Body of pancreas (tissue), 4 donors: ENCODE data around the gene ABCC3. TPM values are rescaled to one million over a fixed set of nuclear protein-coding genes. Genes with fewer than 3 reads are reported as not detected.
A peak's percentile ranks its signal among the peaks of the same experiment; 100 is the strongest.

Experiments
- ATAC-seq: fragments of 150-250 bp; one replicate; pipeline ENCODE4 v1.9.1; 2016
- DNase-seq, 4 donors: peaks; one replicate each; pipeline ENCODE4 v3.0.0-alpha.2; 2019
- H3K27ac ChIP-seq, 4 donors: fragments of 200-600 bp; sonication (generic); 1 replicate in 3 of 4; 2 replicates in 1 of 4; pipeline versions ENCODE4 v1.5.1 to v1.6.1; 2016 to 2019; ENCODE audit warnings: mild to moderate bottlenecking in 1 of 4, mixed read lengths in 1 of 4, moderate library complexity in 1 of 4
- H3K27me3 ChIP-seq, 2 donors: fragments of 200-600 bp; sonication (generic); one replicate each; pipeline ENCODE4 v1.6.0; 2016; ENCODE audit warnings: mild to moderate bottlenecking in 1 of 2
- H3K36me3 ChIP-seq, 2 donors: fragments of 200-600 bp; sonication (generic); replicated peaks in 1 of 2; 2 replicates each; pipeline ENCODE4 v1.5.1; 2016; ENCODE audit warnings: low read depth in 2 of 2; ENCODE audit not compliant: insufficient read depth in 1 of 2
- H3K4me1 ChIP-seq: fragments of 200-600 bp; sonication (generic); one replicate; pipeline ENCODE4 v1.6.0; 2016
- H3K4me3 ChIP-seq, 2 donors: fragments of 200-600 bp; sonication (generic); 1 replicate in 1 of 2; 2 replicates in 1 of 2; pipeline ENCODE4 v1.5.1; 2016 to 2019
- H3K9me3 ChIP-seq, 3 donors: fragments of 200-600 bp; sonication (generic); 1 replicate in 2 of 3; 2 replicates in 1 of 3; pipeline ENCODE4 v1.5.1; 2016
- POLR2A ChIP-seq, 3 donors: fragments of 450-650 bp; IDR thresholded peaks; one replicate each; pipeline ENCODE4 v1.6.1; 2016; ENCODE audit warnings: antibody characterized with exemption in 3 of 3, mild to moderate bottlenecking in 2 of 3
- WGBS, 2 donors: methylation state at CpG; one replicate each; pipeline ENCODE4 v1.1.5; 2017; 5-methylcytosine and 5-hydroxymethylcytosine counted together
- intact Hi-C: fragments of 100-400 bp; cut with DNase I; formaldehyde crosslinking; loops from one replicate; pipeline ENCODE4 v1.15.1; 2023
- total RNA-seq, 2 donors: library from RNA; depleted of rRNA; stranded (reverse); fragments of >200 nt; gene quantifications; one replicate each; pipeline ENCODE4 v1.1.0, GENCODE V29; 2016
- TF ChIP-seq, protein P1 (sequence below), 7 experiments: fragments of 450-650 bp in 4 of 7; fragments of 200-600 bp in 3 of 7; sonication (generic) in 3 of 7; IDR thresholded peaks; one replicate each; pipeline ENCODE4 v1.5.1; 2016 to 2019; ENCODE audit warnings: antibody characterized with exemption in 7 of 7

ABCC3 gene
- total RNA-seq, 2 donors from 2014 or later = 130 to 163 TPM

DNA sequence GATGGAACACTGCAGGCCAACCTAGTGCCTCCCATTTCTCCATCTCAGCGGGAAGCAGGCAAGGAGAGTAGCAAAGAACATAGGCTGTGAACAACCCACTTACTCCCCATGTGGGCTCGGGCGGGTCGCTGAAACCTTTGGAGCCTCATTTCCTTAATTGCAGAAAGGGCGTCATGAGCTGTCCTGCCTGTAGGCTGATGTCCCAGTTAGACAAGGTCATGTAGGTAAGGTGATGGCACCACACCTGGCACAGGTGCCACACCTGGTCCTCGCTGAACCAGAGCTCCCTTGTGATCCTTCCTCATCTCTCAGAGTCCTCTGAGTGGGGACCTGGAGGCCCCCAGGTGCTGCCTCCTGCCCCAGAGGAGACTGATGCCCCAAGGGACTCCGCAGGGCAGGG lies 22.9 kb downstream of the ABCC3 start:
- ATAC-seq (no peak), DNase-seq (no peak)

DNA sequence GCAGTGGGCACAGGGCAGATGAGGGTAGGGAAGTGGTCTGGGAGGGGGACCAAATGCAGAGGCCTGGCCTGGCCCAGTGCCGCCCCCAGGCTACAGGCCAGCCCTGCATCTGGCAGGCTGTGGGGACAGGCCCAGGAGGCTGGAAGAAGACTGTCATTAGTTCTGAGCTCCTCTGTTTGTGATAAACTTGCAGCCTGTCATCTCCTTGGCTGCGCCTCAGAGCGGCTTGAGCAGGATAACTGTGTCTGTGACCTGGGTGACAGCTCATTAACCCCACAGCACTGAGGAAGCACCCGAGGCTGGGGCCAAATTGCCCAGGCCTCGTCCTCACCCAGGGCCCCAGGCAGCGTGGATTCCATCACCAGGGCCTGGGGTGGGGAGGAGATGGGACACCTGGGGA lies 23.9 kb downstream of the ABCC3 start:
- TF ChIP-seq POLR2A (IDR thresholded peaks at IDR 0.05) = no peak
- TF ChIP-seq, protein P1, sequence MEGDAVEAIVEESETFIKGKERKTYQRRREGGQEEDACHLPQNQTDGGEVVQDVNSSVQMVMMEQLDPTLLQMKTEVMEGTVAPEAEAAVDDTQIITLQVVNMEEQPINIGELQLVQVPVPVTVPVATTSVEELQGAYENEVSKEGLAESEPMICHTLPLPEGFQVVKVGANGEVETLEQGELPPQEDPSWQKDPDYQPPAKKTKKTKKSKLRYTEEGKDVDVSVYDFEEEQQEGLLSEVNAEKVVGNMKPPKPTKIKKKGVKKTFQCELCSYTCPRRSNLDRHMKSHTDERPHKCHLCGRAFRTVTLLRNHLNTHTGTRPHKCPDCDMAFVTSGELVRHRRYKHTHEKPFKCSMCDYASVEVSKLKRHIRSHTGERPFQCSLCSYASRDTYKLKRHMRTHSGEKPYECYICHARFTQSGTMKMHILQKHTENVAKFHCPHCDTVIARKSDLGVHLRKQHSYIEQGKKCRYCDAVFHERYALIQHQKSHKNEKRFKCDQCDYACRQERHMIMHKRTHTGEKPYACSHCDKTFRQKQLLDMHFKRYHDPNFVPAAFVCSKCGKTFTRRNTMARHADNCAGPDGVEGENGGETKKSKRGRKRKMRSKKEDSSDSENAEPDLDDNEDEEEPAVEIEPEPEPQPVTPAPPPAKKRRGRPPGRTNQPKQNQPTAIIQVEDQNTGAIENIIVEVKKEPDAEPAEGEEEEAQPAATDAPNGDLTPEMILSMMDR (IDR thresholded peaks at IDR 0.05) = no peak
- H3K27ac ChIP-seq = no peak overlapping the region
- WGBS, 2 donors = 75 to 80% methylated on average over 1 to 6 of the region's 6 CpGs
- no peak for ATAC-seq
- no peaks in the 10 kb centered on the region for H3K27me3 ChIP-seq
- no peaks in the 10 kb centered on the region for H3K9me3 ChIP-seq
- DNase-seq = no peak
- H3K36me3 ChIP-seq = no peaks in the 10 kb centered on the region
- intact Hi-C loops = no loop called here
- H3K4me3 ChIP-seq = no peak overlapping the region
- peaks cover 34% of the 10 kb centered on the region for H3K4me1 ChIP-seq

More for the DNA sequence above, 22.9 kb downstream of the ABCC3 start:
- Histone ChIP-seq H3K27me3 (no peaks in the 10 kb centered on the region), H3K27ac (no peak overlapping the region), H3K36me3 (no peaks in the 10 kb centered on the region), H3K4me3 (no peak overlapping the region), H3K9me3 (no peaks in the 10 kb centered on the region), H3K4me1 (peaks cover 34% of the 10 kb centered on the region)
- intact Hi-C loops = no loop called here
- WGBS, 2 donors = 88 to 96% methylated on average over 3 to 7 of the region's 7 CpGs
- TF ChIP-seq POLR2A (IDR thresholded peaks at IDR 0.05) = no peak
- TF ChIP-seq, protein P1 (IDR thresholded peaks at IDR 0.05) = no peak

DNA sequence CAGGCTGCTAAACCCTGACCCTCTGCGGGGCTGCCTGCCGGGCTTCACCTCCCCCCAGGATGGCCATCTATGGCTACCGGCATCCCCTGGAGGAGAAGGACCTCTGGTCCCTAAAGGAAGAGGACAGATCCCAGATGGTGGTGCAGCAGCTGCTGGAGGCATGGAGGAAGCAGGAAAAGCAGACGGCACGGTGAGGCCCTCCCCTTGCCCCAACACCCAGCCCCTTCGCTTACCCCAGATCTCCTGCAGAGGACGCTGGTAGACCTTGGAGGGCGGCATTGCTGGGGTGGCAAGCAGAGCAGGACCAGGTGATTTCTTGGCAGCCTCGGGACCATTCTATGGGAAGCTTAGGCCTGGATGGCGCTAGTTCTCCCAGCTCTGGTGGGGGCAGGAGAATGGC lies 24.5 kb downstream of the ABCC3 start:
- Histone ChIP-seq H3K4me1 (peaks cover 38% of the 10 kb centered on the region), H3K27me3 (no peaks in the 10 kb centered on the region), H3K27ac (no peak overlapping the region), H3K4me3 (no peak overlapping the region), H3K36me3 (no peaks in the 10 kb centered on the region), H3K9me3 (no peaks in the 10 kb centered on the region)
- TF ChIP-seq, protein P1 (IDR thresholded peaks at IDR 0.05) = no peak
- TF ChIP-seq POLR2A (IDR thresholded peaks at IDR 0.05) = no peak
- ATAC-seq = no peak
- intact Hi-C loops = no loop called here
- no peak for DNase-seq
- 77 to 94% methylated on average over 7 to 10 of the region's 10 CpGs for WGBS, 2 donors

DNA sequence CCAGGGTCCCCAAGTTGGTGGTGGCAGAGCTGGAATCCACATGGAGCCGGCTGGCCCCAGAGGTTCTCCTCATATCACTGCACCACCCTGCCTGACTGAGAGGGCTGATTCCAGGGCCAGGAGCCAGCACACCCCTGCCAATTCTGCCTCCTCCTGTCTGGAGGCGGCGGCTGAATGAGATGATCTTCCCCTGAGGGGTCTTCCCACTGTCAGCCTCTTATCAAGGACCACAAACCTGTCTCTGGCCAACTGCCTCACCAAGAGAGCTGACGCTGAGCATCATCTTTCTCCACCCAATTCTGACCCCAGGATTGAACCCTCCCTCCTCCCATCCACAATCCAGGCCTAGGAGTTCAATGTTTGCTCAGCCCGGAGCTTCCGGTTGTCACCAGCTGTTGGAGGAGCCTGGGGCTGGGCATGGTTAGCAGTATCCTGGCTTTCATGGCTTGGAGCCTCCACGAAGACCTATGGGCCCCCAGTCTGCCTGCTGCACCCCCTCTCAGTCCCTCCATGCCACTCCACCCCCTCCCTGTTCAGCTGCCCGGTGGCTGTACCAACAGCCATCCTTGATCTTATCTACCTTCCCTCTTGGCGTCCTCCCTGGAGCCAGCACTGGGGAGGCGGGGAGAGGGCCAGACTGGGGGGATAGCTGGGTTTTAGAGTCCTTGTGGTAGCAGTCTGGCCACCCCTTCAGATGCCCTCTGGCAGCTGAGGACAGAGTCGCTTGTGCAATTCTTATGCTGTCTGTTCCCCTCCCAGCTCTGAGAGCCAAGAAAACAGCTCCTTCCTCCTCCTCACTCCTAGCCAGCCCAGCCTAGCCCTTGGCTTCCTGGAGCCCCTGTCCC lies 25.6 kb downstream of the ABCC3 start:
- TF ChIP-seq, protein P1 (IDR thresholded peaks at IDR 0.05) = no peak
- no peak for TF ChIP-seq POLR2A (IDR thresholded peaks at IDR 0.05)
- intact Hi-C loops = no loop called here
- peak in 2 of 4 donors; percentile 29 to 47 for DNase-seq
- 51 to 52% methylated on average over 7 to 11 of the region's 11 CpGs for WGBS, 2 donors
- Histone ChIP-seq H3K4me1 (peaks cover 38% of the 10 kb centered on the region), H3K4me3 (no peak overlapping the region), H3K27me3 (no peaks in the 10 kb centered on the region), H3K36me3 (no peaks in the 10 kb centered on the region), H3K27ac (peak overlapping the region; percentile 46 to 68 (median 62)), H3K9me3 (no peaks in the 10 kb centered on the region)
- ATAC-seq = no peak
